Iris pigment epithelial cell (primary cell): ENCODE data around the gene HEXD.
A peak's percentile ranks its signal among the peaks of the same experiment; 100 is the strongest.

Experiments
- DNase-seq: peaks from one replicate; pipeline ENCODE4 v3.0.0-alpha.2; 2011; ENCODE audit warnings: low read depth

Gene HEXD

DNA sequence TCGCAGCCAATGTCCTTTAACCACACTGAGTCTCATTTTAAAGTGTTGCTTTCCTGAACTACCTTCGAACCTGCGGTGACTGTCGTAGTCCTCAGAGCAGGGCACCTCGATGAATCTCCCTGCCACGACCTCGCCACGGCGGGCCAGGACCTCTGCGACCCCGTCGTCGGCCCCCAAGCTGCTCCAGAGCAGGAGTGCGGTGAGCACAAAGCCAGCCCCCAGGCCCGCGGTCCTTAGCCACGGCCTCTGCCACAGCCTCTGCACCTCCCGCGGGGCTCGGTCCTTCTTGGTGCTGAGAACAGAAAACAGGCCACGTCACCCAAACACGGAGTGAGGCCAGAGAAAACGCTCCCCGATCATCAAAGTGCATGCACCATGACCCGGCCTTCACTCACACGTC is 2.8 kb upstream of the HEXD start:
- no peak for DNase-seq

DNA sequence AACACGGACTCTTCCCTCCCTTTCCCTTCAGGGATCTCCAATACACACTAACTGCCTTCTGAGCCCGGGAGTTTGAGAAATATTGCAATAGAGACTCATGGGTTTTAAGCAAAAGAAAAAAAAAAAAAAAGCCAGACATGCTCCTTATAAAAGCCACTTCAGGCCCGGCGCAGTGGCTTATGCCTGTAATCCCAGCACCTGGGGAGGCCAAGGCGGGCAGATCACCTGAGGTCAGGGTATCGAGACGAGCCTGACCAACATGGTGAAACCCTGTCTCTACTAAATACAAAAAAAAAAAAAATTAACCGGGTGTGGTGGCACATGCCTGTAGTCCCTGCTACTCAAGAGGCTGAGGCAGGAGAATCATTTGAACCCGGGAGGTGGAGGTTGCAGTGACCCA is 2.4 kb upstream of the HEXD start:
- DNase-seq: no peak

DNA sequence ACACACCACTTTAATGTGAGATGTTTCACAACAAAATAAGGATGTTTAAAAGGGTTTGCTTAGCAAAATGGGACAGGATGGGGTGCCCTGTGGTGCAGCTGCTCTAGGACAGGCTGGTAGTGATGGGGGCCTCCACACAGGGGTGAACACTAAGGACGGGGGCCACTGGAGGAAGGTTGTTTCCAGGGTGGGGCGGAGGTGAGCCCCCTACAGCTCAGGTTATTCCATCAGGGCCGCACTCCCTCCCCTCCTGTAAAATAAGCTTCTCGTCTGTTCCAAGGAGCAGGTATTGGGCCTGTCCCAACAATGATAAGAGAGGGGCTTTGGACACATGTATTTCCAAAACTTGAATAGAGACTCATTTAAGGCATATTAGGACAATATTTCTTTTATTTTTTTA is 1.9 kb upstream of the HEXD start:
- DNase-seq: no peak

DNA sequence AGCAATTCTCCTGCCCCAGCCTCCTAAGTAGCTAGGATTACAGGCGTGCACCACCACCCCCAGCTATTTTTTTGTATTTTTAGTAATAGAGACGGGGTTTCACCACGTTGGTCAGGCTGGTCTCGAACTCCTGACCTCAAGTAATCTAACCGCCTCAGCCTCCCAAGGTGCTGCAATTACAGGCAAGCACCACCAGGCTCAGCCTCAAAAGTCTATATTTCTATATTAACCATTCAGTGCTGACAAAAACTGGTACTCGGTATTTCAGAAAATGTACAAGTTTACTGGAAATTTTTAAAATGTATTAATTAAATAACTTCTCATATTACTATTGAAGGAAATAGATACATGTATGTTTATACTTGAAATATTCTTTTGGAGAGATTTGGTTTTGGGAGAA is 1.4 kb upstream of the HEXD start:
- no peak for DNase-seq

DNA sequence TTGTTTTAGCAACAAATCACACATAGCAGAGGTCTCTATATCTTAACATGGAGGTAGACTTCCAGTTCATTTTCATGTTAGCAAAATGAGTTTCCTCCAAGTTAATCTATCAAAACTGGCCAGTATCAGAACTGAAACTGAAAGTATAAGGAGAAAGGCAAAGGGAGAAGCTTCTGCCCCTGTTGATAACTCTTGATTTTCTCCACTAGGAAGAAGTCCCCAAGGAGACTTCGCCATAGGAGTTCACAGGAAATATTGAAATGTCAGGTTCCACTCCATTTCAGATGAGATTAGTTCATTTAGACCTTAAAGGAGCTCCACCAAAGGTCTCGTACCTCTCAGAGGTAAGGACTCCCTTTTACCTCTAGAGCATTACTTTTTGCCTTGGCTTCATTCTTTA is 1.4 kb downstream of the HEXD start:
- DNase-seq: no peak

DNA sequence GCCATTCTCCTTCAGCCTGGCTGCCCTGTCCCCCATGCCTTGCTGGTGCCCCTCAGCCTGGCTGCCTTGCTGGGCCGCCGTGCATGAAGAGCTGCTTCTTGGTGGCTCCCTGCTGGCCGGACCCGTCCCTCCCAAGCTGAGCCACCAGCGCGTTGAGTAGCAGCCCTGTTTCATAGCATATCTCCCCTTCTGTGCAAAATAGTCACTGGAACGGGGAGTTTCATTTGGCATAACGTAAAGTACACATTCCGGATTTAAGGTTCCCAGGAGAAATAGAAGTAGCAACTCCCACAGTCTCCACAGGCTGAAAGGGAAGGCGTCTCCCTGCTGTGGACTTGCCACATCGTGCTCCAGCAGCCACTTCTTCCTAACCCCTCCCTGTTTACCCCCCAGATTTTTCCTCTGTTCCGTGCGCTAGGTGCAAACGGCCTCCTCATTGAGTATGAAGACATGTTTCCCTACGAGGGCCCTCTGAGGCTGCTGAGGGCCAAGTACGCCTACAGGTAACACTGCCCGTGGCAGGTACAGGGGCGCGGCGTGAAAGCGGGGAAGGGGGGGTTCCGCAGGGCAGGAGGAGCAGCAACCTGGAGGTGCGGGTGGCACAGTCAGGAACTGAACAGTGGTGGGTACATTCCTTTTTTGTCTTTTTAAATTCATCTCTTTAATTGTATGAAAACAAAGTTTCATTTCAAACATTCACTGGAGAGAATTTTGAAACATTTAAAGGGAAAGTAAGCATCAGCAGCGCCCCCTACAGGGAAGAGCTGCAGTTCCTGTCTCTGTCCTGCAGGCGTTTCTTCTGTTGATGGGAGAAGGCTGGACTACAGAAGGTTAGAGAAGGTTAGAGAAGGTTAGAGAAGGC is 6.1 kb downstream of the HEXD start:
- peak; percentile 49 for DNase-seq

DNA sequence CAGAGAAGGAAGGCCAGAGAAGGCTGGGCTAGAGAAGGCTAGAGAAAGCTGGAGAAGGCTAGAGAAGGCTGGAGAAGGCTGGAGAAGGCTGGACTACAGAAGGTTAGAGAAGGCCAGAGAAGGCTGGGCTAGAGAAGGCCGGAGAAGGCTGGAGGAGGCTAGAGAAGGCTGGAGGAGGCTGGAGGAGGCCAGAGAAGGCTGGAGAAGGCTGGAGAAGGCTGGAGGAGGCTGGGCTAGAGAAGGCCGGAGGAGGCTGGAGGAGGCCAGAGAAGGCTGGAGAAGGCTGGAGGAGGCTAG is 6.7 kb downstream of the HEXD start:
- no peak for DNase-seq

DNA sequence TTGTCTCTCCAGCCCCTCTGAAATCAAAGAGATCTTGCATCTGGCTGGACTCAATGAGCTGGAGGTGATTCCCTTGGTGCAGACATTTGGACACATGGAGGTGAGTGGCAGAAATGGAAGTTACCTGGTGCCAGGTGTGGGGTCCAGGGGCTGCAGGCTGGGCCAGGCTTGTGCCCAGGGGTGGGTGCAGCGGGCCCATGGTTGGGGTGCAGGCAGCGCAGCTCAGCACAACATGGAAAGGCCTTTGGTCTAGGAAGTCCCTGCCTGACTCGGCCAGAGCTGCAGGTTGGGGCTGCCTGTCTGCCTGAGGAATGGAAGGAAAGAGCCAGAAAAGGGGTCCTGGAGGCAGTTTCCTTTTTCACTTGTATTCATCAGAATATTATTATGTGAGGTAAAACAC is 10.4 kb downstream of the HEXD start:
- DNase-seq: no peak

DNA sequence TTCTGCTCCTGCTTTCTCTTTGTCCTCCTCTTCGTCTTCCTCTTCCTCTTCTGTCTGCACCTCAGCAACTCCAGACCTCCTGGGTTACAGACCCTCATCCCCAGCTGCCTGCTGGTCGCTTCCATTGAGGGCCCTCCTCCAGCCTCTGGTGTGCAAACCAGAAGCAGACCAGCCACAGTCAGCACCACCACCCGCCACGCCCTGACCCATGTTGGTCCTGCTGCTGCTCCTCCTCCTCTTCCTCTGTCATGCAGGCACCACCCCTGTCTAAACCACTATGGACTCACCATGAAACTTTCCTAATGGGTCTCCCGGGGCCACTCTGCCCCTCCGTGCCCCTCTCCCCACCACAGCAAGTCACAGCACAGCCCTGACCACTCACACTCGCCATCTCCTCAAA is 11.7 kb downstream of the HEXD start:
- DNase-seq: no peak

DNA sequence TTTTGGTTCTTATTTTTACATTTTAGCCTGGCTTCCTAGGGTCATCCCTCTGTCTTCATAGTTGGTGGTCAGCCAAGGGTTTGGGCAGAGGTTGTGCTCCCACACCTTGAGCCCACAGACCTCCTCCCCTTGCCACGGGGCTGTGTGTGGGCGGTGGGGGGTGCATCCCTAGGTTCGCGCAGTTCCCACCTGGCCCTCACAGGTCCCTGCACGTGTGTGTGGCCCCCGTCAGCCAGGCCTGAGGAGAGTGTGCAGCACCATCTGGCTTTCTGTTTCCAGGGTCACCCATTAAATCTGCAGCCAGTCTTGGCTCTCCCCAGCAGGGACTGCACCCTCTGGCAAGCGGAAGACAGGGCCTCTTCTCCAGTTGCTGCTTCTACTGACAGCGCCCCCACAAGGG is 13.9 kb downstream of the HEXD start:
- no peak for DNase-seq

DNA sequence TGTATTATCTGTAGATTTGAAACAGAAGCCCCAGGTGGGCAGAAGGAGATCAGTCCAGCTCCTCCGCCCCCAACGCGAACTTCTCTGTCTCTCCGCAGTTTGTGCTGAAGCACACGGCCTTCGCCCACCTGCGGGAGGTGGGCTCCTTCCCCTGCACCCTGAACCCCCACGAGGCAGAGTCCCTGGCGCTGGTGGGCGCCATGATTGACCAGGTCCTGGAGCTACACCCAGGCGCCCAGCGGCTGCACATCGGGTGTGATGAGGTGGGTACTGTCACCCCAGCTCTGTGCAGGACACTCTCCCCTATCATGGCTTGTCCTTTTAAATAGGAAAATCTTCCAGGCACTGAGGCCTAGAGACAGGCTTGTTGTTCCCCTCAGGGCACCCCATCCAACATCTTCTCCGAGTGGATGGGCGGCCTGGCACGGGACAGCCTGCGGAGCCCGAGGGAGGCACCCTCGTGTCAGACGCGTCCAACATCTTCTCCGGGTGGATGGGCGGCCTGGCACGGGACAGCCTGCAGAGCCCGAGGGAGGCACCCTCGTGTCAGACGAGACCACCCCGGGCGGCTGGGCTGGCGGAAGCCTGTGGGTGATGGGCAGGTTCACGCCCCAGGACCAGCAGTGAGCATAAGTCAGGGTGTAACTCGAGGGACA is 15.5 kb downstream of the HEXD start:
- no peak for DNase-seq

DNA sequence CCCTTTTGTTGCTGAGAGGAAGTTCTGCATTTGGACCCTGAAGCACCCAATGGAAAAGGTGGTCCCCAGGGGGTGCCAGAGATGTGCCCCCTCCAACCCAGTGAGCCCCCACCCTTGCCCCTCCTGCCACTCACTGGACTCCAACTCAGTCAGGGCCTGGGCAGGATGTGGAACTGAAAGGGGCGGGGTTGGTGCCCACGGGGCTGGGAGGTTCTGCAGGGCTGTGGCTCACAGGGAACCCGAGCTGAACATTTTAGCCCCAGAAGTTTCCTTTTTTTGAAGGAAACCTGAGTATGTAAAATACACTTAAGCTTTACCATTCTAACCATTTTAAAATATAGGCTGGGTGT is 16.0 kb downstream of the HEXD start:
- DNase-seq: no peak

DNA sequence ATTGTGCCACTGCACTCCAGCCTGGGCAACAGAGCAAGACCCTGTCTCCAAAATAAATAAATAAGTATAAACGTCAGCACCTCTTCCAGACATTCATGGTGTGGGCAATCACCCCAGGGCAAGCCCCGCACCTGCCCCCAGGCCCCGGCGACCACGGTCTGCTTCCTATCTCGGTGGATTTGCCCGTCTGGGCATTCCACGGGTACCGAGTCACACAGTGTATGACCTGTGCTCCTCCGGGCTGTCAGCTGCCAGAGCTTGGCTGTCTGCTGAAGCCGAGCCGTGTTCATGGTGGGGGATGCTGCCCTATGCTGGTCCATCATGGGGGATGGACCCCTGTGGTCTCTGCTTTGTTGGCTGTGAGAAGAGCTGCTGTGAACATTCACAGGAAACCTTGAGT is 17.0 kb downstream of the HEXD start:
- peak; percentile 43 for DNase-seq

DNA sequence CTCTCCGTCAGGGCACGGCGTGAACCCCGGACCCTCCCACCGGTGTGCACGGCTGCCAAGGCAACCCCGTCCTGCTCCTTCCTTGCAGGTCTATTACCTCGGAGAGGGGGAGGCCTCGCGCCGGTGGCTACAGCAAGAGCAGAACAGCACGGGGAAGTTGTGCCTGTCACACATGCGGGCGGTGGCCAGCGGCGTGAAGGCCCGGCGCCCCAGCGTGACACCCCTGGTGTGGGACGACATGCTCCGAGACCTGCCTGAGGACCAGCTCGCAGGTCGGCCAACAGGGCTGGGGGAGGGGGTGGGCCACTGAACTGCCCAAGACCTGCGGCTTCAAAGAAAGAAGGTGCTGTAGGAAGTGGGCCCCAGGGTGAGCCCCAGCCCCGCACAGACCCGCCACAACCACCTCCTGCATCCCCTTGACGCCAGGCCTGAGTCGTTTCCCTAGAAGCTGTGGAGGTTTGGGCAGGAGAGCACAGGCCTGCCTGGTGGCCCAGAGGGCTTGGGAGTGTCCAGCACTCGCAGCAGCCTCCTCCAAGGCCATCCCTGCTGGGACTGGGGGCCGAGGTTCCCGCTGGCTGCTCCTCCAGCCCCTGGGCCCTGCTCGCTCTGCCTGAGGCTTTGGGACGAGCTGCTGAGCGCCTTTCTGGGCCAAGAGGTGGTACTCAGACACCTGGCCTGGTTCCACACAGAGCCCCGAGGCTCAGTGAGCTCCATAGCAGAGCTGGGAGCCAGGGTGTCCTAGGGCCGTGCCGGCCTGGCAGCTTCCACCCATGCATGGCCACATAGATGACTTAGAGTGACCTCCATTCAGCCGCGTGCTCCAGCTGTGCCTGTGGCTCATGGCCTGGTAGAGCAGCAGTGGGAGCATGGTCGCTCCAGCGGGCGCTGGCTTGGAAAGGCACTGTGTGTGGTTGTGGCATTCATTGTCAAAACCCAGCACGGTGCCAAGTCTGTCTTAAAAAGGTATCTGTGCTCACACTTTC is 17.7 kb downstream of the HEXD start:
- DNase-seq: no peak

DNA sequence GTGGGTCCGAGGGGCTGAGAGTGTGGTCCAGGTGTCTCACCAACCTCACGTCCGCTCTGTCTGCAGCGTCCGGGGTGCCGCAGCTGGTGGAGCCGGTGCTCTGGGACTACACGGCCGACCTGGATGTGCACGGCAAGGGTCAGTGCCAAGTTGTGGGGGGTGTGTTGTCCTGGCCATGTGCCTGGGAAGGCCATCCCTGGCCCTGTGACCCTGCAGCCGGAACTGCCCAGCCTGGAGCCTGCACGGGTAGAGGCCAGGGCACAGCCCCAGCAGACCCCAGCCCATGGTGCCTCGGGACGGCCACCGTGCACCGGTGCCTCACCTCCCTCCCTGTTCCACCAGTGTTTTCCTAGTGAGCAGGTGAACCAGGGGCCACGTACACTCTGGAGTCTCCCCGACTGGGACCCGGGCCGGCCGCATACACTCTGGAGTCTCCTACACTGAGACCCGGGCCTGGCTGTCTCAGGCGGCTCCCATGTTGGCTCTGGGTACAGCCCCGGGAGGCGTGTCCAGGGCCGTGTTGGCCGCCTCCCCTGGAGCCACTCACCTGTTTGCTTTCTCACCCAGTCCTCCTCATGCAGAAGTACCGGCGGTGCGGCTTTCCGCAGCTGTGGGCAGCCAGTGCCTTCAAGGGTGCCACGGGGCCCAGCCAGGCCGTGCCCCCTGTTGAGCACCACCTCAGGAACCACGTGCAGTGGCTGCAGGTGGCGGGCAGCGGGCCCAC is 18.6 kb downstream of the HEXD start:
- DNase-seq: no peak

DNA sequence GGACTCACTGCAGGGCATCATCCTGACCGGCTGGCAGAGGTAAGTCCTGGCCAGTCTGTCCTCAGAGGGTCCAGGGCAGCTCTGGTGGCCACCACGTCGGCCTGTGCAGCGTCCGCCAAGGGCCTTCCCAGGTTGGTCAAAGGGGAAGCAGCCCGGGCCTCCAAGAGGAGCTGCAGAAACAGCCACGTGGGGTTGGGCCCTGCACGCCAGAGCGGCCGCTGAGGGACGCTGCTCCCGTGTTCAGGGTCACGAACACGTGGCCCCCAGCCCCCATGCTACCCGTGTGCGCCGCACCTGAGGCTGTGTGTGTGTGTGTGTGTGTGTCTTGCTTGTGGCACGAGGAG is 19.1 kb downstream of the HEXD start:
- no peak for DNase-seq

DNA sequence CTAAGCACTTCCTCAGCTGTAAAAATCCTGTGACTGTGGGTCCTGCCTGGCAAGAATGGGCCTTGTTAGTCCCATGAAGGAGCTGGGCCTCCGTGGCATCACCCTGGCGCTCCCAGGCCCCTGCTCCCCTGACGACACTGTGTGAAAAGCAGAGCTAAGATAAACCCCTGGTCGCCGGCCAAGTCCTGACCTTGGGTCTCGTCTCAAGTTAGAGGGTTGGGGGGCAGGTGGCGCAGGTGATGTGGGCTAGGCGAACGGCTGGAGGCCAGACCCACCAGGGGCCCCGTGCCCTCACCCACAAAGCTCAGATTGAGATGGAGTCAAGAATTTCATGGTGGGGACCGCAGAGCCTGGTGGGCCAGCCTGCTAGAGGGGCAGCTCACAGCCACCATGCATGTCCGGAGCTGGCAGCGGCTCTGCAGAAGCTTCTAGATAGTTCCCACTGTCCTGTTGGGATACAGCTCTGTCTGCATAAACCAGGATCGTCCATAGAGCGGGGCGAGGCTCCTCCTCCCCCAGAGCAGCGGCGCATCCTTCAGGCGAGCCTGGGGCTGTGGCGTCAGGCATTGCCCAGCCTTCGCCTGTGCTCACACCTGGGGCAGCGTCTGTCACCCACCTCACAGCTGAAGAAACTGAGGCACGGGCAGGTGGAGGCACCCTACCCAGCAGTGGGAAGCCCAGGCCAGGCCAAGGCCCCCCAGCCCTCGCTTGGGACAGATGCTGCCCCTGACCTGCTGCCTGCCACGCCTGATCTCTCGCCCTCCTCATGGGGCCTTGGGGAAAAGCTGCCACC is 20.4 kb downstream of the HEXD start:
- no peak for DNase-seq

DNA sequence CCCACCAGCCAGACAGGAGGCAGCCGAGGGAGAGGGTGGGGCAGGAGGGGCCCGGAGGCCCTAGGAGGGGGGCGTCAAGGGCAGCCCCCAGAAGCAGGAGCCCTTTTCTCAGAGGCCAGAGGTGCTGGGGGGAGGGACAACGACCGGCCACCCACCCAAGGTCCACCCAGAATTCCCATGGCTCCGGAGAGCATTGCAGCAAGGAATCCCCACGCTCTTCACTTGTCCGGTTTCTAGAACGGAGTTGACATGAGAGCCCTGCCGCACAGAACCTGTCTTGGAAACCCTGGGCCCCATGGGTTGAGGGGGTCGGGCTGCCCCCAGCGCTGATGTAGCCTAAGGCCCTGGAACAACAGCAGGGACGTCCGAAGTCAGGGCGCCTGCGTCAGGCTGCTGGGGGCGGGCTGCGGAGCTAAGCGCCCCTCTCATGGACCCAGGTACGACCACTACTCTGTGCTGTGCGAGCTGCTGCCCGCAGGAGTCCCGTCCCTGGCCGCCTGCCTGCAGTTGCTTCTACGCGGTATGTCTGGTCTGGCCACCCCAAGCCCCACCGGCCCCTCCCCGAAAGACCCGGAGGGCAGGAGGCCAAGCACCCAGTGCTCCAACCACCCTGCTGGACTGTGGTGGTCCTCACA is 21.2 kb downstream of the HEXD start:
- DNase-seq: no peak

DNA sequence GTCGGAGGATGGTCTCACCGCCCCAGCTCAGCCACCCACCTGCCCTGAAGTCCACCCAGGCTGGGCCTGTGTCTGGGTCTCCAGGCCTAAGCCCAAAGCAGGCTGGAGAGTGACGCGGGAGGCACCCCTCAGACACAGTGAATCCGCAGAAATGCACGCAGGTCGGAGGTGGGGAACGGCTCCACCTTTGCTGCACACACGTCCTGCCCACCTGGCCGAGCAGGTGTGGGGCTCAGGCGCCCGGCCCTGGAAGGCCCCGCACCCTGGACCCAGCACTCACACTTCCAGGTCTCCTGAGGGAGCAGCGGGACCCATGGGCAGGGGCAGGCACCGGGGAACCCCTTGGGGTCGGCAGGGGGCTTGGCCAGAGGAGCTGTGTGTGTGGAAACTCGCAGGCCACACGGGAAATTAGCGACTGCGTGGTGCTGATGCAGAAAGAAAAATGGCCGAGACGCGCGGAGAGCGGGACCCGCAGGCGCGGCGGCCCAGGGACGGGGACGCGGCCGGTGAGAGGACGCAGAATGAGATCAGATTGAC is 21.8 kb downstream of the HEXD start:
- no peak for DNase-seq

DNA sequence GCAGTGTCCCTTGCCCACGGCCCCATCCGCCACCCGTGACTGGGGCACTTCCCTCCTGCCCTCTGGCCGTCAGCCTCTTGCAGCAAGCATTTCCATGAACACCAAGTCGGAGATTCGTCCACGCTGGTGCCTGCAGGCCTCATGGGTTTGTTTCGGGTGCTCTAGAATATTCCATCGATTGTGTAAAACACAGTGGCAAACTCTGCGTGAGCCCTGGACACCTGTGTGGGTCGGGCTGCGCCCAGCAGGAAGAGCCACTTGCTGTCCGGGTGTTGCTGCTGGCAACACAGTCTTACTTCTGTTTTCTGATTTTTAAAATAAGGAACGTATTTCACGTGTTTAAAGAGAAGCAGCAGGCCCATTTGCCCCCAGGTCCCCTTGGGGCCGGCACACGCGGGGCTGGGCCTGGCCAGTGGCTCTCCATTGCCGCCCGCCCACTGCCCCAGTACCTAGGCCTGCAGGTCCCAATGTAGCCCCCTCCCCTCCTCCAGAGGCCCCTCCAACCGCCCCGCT is 22.4 kb downstream of the HEXD start:
- no peak for DNase-seq
